Spleen (tissue), 7 donors: Measurements from ENCODE around the gene DAPL1.

Experiments used
- POLR2AphosphoS5 ChIP-seq, 3 donors: sonication (generic); formaldehyde crosslinking; IDR thresholded peaks; one replicate each; pipeline ENCODE4 v1.5.1; 2017; ENCODE audit warnings: antibody characterized with exemption in 3 of 3
- TF ChIP-seq, protein P1 (sequence below), 11 experiments: fragments of 200-600 bp in 7 of 11; fragments of 450-650 bp in 4 of 11; sonication (generic) in 4 of 11; IDR thresholded peaks in 8 of 11; conservative IDR thresholded peaks in 3 of 11; 1 replicate in 7 of 11; 2 replicates in 4 of 11; pipeline versions ENCODE4 v1.4.0 to v1.8.0; 2016 to 2021; ENCODE audit warnings: antibody characterized with exemption in 11 of 11, inconsistent platforms in 4 of 11, mild to moderate bottlenecking in 1 of 11
- donor health status: DM: no; HTN: no; CAD: no; lungs with moderate emphysema.
- donor health status: DM: no; HTN: no; CAD: no.
- donor health status: DM: no; HTN: no; CAD: no.

DNA sequence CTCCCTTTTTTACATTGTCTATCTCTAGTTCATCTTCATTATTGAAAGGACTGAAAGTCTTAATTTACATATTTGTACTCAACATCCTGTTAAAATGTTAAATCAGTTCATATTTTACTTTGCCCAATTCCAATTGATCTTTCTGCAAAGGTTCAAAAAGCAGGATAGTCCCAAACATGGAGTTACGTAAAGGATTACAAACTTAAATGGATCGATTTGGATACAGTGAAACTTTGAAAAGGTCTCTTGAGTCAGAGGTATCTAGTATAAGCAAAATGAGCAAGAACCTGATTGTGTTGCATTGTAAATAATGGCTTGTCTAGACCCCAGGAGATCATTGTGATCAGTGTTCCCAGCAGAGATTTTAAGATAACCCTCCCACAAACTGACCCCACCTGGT lies 4.1 kb downstream of the DAPL1 start:
- TF ChIP-seq, protein P1, sequence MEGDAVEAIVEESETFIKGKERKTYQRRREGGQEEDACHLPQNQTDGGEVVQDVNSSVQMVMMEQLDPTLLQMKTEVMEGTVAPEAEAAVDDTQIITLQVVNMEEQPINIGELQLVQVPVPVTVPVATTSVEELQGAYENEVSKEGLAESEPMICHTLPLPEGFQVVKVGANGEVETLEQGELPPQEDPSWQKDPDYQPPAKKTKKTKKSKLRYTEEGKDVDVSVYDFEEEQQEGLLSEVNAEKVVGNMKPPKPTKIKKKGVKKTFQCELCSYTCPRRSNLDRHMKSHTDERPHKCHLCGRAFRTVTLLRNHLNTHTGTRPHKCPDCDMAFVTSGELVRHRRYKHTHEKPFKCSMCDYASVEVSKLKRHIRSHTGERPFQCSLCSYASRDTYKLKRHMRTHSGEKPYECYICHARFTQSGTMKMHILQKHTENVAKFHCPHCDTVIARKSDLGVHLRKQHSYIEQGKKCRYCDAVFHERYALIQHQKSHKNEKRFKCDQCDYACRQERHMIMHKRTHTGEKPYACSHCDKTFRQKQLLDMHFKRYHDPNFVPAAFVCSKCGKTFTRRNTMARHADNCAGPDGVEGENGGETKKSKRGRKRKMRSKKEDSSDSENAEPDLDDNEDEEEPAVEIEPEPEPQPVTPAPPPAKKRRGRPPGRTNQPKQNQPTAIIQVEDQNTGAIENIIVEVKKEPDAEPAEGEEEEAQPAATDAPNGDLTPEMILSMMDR (IDR thresholded peaks at IDR 0.05 in 8 of 11, conservative IDR thresholded peaks at IDR 0.05 in 3 of 11), result no peak
- TF ChIP-seq POLR2AphosphoS5 (IDR thresholded peaks at IDR 0.05), result no peak
